ENCODE measurements around the gene PFKL. TPM values are rescaled to one million over a fixed set of nuclear protein-coding genes. Genes with fewer than 3 reads are reported as not detected.
A peak's percentile ranks its signal among the peaks of the same experiment; 100 is the strongest.

The PFKL gene
- total RNA-seq, 4 donors from 2014 or later, result 94.6 to 155 (median 141) TPM

GRCh38 chr21:44304011-44304616, 4.3 kb downstream of the PFKL start:
- TF ChIP-seq, protein P1, sequence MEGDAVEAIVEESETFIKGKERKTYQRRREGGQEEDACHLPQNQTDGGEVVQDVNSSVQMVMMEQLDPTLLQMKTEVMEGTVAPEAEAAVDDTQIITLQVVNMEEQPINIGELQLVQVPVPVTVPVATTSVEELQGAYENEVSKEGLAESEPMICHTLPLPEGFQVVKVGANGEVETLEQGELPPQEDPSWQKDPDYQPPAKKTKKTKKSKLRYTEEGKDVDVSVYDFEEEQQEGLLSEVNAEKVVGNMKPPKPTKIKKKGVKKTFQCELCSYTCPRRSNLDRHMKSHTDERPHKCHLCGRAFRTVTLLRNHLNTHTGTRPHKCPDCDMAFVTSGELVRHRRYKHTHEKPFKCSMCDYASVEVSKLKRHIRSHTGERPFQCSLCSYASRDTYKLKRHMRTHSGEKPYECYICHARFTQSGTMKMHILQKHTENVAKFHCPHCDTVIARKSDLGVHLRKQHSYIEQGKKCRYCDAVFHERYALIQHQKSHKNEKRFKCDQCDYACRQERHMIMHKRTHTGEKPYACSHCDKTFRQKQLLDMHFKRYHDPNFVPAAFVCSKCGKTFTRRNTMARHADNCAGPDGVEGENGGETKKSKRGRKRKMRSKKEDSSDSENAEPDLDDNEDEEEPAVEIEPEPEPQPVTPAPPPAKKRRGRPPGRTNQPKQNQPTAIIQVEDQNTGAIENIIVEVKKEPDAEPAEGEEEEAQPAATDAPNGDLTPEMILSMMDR (IDR thresholded peaks at IDR 0.05), result no peak
- TF ChIP-seq EP300 (IDR thresholded peaks at IDR 0.05) (no peak), POLR2A (IDR thresholded peaks at IDR 0.05) (no peak)
- WGBS, 2 donors, result 47 to 49% methylated on average over 11 of the region's 16 CpGs
- Histone ChIP-seq H3K9me3 (no peaks in the 10 kb centered on the region), H3K27ac (peak overlapping the region; percentile 70 to 98 (median 88)), H3K27me3 (no peaks in the 10 kb centered on the region), H3K4me3 (peak overlapping the region in 1 of 4 donors; percentile 13), H3K36me3 (peaks cover 0 to 4% (median 0%) of the 10 kb centered on the region in 3 donors), H3K4me1 (peaks cover 0 to 91% (median 71%) of the 10 kb centered on the region in 4 donors)
- DNase-seq (ENCODE audit: low spot score in 2 of 2), result no peak

GRCh38 chr21:44304877-44305293, 5.0 kb downstream of the PFKL start:
- H3K27ac ChIP-seq, result peak overlapping the region; percentile 70 to 98 (median 88)
- TF ChIP-seq POLR2A (IDR thresholded peaks at IDR 0.05) (no peak), EP300 (IDR thresholded peaks at IDR 0.05) (no peak)
- TF ChIP-seq, protein P1 (IDR thresholded peaks at IDR 0.05), result peak; percentile 36 to 76 (median 59)
- H3K4me1 ChIP-seq, result peaks cover 0 to 94% (median 69%) of the 10 kb centered on the region in 4 donors
- H3K9me3 ChIP-seq, result no peaks in the 10 kb centered on the region
- DNase-seq (ENCODE audit: low spot score in 2 of 2), result peak in 1 of 2 donors; percentile 36
- H3K27me3 ChIP-seq, result no peaks in the 10 kb centered on the region
- H3K36me3 ChIP-seq, result peaks cover 0 to 11% (median 0%) of the 10 kb centered on the region in 3 donors
- H3K4me3 ChIP-seq, result peak overlapping the region in 1 of 4 donors; percentile 13
- 23 to 28% methylated on average over 7 to 8 of the region's 8 CpGs for WGBS, 2 donors

DNA sequence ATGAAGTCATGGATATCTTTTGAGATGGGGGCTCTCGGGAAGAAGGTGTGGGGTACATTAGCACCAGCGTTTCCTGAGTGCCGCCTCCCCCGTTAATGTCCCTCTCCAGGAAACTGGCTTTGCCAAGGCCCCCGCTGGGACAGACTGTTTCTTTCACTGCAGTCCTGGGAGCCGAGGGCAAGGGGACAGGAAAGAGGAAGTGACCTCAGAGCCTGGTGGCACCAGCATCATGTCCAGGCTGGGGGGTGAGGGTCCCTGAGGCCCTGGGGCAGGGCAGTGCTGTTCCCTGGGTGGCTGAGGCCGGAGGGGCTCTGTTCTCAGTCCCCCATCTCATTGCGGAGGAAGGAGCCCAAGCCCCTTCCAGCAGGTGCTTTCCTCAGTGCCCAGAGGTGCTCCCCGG, 5.8 kb downstream of the PFKL start:
- H3K36me3 ChIP-seq, result peaks cover 0 to 19% (median 6%) of the 10 kb centered on the region in 3 donors
- peaks cover 0 to 93% (median 68%) of the 10 kb centered on the region in 4 donors for H3K4me1 ChIP-seq
- no peaks in the 10 kb centered on the region for H3K9me3 ChIP-seq
- H3K27me3 ChIP-seq, result no peaks in the 10 kb centered on the region
- no peak for DNase-seq (ENCODE audit: low spot score in 2 of 2)
- no peak overlapping the region for H3K4me3 ChIP-seq
- TF ChIP-seq, protein P1 (IDR thresholded peaks at IDR 0.05), result no peak
- TF ChIP-seq POLR2A (IDR thresholded peaks at IDR 0.05), result no peak
- peak overlapping the region; percentile 70 to 98 (median 88) for H3K27ac ChIP-seq
- 42 to 60% methylated on average over 9 of the region's 9 CpGs for WGBS, 2 donors

DNA sequence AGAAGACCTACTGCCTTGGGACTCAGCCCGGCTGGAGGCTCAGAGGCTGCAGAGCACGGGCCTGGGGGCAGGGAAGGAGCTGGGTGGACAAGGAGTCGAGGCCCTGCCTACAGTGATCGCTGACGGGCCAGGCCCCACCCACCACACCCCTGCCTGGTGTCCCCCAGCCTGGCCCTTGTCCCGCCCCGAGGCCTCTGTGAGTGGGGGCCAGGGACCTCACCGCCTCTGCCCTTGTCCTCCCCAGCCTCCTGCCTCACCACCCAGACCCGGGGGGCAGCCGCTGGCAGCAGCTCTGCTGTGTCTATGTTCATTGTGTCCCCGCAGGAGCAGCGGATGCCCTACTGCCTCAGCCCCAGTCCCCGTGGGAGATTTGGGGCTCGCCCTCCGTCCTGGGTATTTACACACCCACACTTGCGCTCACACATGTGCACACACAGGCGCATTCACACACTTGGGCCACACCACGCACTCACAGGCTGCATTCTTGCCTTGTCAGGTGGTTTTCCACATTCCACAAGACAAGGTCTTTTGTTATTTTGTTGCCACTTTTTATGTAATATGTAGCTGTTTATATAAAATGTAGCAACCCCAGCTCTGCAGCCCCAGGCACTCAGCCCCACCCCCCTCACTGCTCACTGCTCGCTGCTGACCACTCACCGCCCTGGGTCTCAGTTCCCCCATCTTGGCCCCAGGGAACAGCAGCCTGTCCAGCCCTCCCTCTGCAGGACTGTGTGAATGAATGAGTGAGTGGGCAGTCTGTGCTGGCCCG, 7.3 kb downstream of the PFKL start:
- DNase-seq (ENCODE audit: low spot score in 2 of 2), result no peak
- TF ChIP-seq EP300 (IDR thresholded peaks at IDR 0.05) (peak in 1 of 2 donors; percentile 91), POLR2A (IDR thresholded peaks at IDR 0.05) (no peak)
- TF ChIP-seq, protein P1 (IDR thresholded peaks at IDR 0.05), result no peak
- H3K27me3 ChIP-seq, result no peaks in the 10 kb centered on the region
- WGBS, 2 donors, result 36 to 38% methylated on average over 20 to 21 of the region's 21 CpGs
- peak overlapping the region; percentile 70 to 98 (median 88) for H3K27ac ChIP-seq
- H3K4me1 ChIP-seq, result peaks cover 0 to 78% (median 54%) of the 10 kb centered on the region in 4 donors
- H3K9me3 ChIP-seq, result no peaks in the 10 kb centered on the region
- H3K4me3 ChIP-seq, result peak overlapping the region in 1 of 4 donors; percentile 8
- H3K36me3 ChIP-seq, result peaks cover 0 to 34% (median 15%) of the 10 kb centered on the region in 3 donors

Measured in tibial nerve (tissue), 4 donors.